PFSK-1 (cell line): ENCODE results near the gene CALCOCO1.

Source experiments
- POLR2AphosphoS5 ChIP-seq: IDR thresholded peaks from 2 replicates; pipeline ENCODE4 v1.6.1; 2012; ENCODE audit warnings: low read depth, mild to moderate bottlenecking, control low read depth, low read length, moderate library complexity
- REST ChIP-seq, 2 experiments: IDR thresholded peaks; 2 replicates each; pipeline versions ENCODE4 v1.6.1 to v1.8.0; 2011 to 2012; ENCODE audit warnings: low read depth in 2 of 2, low read length in 2 of 2, control low read depth in 1 of 2, inconsistent platforms in 1 of 2, mild to moderate bottlenecking in 1 of 2, moderate library complexity in 1 of 2; ENCODE audit not compliant: insufficient read depth in 1 of 2
- TAF1 ChIP-seq: IDR thresholded peaks from 2 replicates; pipeline ENCODE4 v1.6.1; 2012; ENCODE audit warnings: low read length, control low read depth, borderline replicate concordance; ENCODE audit not compliant: insufficient read depth

GRCh38 chr12:53664191-53664590, 63.1 kb downstream of the CALCOCO1 start:
- no peak for TF ChIP-seq POLR2AphosphoS5
- no peak for TF ChIP-seq TAF1
- TF ChIP-seq REST (IDR thresholded peaks at IDR 0.05; ENCODE audit: insufficient read depth in 1 of 2, low read depth in 2 of 2, low read length in 2 of 2) = no peak
